ENCODE measurements around the gene TSHB.

Gene TSHB

DNA sequence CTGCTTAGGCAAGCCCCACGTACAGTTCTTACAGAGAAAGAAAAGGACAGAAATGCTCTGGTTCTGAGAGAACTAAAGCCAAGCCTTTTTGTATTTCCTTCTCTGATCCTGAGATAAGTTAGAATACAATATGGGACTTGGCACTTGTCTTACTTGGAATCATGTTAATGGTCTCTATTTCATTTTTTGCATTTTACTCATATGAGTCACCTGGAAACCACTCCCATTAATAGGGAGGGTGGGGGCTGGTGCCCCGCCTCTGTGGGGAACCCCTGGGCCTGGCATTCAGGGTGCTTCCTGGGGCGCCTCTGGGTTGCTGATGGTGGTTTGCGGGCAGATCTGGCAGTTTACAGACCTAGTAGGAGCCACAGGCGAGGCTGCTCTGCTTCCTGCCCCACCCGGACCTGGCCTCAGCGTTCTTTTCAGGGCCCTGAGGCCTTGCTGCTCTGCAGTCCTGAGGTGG, 32.9 kb downstream of the TSHB start:
- no peak for DNase-seq

DNA sequence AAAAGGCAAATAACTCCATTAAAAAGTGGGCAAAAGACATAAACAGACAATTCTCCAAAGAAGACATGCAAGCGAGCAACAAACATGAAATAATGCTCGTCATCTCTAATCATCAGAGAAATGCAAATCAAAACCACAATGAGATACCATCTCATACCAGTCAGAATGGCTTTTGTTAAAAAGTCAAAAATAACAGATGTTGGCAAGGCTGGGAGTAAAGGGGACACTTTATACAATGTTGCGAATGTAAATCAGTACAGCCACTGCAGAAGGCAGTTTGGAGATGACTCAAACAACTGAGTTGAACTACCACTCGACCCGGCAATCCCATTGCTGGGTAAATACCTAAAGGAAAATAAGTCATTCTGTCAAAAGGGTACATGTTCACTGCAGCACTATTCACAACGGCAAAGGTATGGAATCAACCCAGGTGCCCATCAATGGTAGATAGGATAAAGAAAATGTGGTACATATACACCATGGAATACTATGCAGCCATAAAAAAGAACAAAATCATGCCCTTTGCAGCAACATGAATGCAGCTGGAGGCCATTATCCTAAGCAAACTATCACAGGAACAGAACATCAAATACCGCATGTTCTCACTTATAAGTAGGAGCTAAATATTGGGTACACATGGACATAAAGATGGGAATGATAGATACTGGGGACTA, 33.7 kb downstream of the TSHB start:
- DNase-seq, result no peak

DNA sequence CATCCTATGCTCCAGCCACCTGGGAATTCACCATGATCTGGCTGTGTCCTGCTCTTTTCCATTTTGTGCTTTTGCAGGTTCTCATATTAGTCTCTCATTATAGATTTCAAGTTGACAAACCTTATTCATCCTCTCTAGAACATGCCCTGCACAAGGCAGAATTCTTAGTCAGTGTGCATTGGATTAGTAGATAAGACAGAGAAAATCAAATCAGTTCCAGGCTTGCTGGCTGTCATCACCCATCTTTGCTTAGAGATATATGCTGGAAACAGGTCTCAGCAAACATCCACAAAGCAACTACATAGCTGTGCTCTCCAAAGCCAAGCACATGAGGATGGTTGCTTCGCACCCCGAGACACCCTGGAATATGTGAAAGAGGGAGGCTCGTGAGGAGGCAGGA, 34.8 kb downstream of the TSHB start:
- no peak for DNase-seq

DNA sequence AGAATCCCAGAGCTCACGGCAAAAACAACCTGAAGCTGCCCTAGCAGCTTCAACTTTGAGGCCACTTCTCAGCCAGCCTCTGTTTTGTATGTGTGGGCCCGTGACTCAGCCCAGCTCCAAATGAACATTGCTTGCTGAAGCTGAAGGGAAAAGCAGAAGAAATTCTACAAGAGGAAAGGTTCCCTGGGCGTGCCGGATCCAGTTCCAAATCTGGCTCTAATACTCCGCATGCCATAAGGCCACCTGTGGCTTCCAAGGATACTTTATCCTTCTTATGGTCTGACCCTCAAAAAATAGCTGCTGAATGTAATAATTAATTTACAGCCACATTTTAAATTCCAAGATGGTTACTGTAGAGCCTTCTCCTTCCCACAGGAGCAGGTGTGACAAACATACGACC, 35.4 kb downstream of the TSHB start:
- DNase-seq, result no peak

DNA sequence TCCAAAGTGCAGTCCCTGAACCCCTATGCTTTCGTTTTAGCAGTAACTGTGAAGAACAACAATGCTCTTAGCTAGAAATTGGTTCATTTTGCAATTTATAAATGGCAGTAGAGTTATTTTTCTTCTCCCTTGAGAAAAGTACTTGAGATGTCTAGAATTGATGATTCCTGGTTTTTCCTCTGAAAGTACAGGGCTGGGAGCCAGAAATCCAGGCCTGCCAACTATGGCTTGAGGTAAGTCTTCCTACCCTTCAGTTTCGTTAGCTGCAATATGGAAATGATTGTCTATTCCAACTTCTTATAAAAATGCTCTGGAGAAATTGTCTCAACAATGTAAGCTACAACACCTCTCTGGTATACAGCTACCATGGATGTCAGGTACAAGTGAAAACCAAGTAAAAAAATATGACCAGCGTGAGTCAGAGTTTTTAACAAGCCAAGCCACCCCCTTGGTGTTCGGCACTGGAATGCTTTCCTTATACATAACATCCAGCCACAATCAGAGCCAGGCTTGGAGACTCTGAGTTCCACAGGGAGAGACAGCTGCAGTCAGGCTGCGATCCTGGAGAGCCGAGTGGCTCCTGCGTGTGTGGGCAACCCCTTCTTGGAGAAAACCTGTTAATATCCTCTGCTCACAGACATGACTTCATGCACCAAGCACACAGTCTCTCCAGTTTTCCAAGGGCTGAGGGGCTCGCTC, 37.7 kb downstream of the TSHB start:
- DNase-seq, result no peak

DNA sequence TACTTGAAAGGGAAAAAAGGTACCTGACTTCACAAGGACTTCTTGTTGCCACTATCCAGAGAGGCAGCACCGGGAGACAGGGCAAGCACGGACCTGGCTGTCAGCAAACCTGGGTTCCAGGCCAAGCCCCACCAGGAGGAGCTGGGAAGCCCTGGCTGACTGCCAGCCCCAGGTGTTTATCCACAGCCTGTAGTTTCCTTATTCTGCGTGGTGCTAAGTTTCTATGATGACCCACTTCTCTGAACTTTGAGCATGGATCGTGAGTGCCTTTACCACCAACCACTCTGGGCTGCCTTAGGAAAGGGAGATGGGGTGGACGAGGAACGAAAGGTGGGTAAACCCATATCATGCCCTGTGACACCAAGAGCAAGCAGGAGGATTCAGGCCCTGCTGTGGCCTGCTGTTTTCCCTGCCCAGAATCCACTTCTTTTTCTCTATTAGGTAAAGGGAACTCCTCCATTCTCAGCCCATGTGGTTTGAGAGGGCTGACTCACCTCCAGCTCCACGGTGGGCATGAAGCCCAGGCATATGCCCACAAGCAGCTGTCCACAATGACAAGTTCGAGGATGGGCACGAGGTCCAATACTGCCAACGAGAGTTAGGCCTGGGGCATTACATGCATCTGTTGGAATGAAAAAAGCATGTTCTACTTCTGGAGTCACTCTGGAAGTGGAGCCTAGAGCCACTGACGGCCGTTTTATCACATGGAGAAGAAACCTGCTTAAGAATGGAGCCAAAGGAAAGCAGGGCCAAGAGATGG, 39.4 kb downstream of the TSHB start:
- DNase-seq, result no peak

DNA sequence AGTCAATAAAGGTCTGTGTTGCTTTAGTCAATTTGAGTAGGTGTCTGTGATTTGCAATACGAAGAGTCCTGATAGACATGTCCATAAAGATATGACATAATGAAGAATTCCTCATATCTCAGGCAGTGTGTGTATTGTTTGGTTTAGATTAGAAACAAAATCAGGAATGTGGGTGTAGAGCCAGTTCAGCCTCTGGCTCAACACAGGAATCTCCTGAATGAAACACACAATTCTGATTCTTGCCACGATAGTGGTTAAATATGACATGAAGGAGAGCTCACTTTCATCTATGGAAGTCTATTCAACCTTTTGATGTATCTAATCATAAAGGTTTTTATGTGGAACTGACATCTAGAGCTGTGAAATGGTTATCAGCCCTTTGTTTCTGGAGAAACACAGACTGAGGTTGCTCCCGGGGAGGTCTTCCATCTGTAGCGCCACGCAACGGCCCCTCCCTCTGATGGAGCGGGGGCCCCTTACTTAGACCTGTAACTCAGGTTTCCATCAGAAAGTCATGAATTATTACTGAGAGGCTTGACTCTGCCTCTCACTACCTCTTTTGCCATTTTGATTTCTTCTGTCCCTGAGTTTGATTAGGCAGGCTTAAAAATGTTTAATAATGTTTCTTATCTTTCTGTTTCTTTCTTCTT, 40.2 kb downstream of the TSHB start:
- no peak for DNase-seq

DNA sequence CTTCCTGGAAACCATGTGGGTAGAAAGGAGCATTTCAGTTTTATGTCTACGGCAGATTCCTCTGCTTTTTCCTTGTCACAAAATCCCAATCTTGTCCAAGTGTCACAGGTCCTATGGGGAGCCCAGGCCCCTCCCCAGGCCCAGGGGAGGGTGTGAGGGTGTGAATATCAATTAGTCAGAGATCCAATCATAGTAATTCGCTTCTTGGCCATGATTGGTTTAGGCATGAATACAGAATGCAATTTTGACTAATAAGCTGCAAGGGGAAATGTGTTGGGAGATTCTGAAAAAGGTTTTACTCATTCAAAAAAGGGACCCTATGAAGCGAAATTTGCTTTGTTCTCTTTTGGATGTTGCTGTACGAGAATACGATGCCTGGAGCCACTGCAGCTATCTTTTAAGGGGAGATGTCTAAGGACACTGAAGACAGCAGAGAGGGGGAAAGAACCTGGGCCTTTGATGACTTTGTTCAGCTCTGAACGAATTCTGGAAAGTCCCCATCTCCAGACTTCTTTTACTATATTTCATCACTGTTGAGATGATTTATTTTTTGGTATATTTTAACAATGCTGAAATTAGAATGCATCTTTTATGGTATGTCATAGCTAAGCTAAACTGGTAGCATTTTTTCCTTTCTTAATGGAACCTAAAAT, 41.5 kb downstream of the TSHB start:
- DNase-seq, result no peak

DNA sequence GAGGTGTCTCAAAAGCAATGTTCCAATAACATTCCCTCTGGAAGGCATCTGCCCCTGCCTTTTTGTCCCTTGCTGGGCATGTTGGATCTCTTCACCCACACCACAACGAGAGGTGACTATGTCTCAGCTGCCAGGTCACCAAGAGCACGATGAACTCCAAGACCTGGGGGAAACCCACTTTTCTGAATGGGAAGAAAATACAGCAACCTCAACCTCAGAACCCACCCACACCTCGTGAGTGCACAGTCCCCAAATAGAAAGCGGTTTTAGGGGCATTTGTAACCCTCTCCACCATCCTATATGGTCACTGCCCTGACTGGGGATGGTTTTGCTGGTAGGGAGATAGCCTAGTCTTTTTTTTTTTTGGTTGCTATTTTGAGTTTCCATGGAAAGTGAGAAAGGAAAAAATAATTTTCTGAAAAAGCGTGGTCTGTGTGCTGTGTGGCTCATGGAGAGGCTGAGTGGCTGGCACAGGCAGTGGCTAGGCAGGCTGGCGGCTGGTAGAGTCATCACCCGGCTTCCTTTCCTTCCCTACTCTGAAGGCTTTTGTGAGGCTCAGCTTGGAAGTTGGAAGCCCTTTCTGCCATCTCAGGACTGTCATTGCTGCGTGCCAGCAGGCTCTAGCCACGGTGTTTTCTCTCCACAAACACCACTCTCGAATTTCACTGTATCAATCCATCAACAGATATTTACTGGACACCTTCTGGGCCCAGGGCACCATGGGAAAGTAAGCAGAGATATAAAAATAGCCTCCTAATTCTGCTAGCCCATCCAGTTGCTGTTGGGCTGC, 43.9 kb downstream of the TSHB start:
- DNase-seq, result no peak

DNA sequence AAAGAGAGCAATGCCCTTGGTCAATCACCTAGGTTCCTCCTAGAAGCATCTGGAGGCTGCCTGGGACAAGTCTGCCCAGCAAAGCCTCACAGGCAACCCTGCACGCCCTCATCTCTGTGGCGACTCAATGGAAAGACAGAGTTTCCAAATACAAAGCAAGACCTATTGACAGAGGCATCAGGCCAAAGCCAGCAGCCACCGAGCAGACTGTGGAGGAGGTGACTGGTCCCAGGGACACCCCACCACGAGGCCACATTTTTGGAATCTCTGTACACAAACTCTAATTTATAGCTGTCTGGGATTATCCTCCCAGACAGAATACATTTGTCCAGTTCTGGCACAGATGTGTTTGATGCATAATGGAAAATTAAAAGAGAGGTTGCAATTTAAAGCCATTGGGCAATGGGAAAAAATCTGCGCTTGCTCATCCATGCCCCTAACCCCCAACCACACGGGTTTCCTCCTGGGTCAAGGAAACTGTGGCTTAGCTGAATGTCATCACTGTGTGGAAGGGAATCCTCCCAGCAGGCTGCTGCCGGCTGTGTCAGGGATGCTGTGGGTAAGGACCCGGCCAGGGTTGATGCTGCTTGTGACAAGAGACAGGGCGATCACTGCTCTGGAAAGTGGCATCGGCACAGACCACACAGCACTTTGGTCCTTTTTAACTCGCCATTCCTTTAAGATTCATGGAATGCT, 45.4 kb downstream of the TSHB start:
- DNase-seq, result no peak

DNA sequence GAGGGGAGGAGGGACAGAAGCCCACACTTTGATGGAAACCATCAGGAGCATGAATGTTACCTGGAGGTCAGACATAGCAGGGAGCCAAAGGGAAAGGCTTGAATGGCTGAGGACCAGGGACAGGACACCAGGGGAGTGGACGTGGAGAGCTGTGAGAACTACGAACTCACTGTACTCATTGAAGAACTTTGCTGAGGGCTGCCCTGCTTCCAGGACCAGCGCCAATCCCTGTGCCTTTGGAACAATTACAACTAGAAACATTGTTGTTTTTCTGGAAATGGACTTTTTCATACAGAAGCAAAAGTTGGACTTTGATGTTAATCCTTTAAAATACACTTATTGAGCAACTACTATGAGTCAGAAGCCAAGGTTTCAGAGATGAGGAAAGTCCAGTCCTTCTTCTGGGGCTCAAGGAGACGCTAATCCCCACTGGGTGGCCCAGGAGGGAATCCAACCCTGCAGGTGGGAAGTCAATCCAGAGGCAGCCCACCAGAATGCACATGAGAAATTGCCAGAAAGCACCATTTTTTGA, 46.8 kb downstream of the TSHB start:
- no peak for DNase-seq

DNA sequence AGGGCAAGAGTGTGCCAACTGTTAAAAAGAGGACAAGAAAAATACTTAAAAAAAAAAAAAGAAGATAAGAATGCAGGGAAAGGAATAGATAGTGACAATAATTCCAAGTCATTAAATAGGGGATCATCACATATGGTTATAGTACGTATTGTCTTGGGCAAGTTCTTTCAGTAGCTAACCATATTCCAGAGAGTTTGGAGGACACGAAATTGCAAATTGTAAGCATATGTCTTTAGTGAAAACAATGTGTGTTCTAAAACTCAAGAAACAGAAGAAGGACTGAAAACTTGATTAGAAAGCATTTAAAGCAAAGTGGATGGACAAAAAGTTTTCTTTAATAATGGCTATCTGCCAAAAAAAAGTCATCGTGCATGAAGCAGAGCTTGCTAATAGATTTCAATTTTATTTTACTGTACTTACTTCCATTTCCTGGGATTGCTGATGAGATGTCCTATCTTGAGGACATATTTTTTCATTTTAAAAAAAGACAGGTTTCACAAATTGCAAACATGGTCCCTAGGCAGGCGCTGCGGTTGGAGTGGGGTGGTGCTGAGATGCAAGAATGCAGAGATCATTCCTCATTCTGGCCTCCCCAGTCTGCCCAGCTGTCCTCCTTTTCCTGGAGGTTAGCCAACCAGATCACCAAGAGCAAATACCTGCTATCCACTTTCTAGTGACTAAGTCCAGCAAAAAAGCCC, 47.8 kb downstream of the TSHB start:
- DNase-seq, result no peak

DNA sequence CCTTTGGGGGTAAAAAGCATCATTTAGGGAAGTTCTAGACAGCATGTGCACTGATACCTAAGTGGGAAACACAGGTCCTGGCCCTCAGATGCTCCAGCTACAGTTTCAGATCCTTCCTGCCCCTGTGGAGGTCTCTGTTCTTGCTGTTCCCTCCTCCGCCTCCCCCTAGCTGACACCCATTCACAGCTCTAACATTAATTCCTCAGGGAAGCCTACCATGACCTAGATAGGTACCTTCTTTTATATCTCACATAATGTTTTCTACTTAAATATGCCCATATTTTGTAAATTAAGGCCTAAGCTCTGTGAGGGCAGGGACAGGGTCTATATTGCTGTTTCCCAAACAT, 48.3 kb downstream of the TSHB start:
- no peak for DNase-seq

DNA sequence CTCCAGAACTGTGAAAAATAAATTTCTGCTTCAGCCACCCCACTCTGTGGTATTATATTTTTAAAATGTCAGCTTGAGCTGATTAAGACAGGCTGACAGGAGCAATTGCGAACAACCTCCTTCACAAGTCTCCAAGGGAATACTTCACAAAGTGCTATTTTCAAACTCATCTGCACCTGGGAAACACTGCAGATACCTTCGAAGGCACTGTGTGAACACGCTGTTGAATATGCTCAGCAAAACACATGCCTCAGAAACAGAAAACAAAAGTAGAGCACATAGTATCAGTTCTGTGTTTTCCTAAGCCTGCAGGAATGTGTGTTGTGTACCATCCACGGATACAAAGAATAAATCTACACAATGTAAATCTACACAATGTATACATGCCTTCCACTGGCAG, 49.1 kb downstream of the TSHB start:
- no peak for DNase-seq

DNA sequence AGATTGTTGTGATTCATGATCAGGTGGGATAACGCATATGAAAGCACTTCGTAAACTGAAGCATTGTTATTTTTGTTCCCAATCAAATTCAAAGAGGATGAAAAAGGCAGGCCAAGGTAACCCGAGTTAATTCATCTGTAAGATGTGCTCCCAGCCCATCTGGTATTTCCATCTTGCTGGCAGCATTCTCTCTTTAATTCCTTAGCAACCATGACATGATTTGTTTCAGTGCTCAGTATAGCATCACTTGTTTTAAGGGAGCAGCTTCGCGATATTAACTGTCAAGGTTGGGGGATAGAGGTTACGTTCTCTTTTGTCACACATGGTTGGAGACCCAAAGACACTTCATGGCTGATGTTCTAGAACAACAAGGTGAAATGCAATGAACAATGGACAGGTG, 53.3 kb downstream of the TSHB start:
- peak in 1 of 2 experiments; percentile 14 for DNase-seq

Data from NCI-H524 (cell line).